PC-3 (cell line): ENCODE results near the gene WDR27. TPM values are rescaled to one million over a fixed set of nuclear protein-coding genes. Genes with fewer than 3 reads are reported as not detected.

Experiments used
- ATAC-seq: fragments of 200-7000 bp; cut with Tn5 transposase; 2 replicates; pipeline ENCODE4 v1.9.1; 2020; ENCODE audit warnings: mild to moderate bottlenecking, moderate library complexity
- BruUV-seq: library from RNA; stranded (reverse); fragments of 400-500 nt; replicated peaks from 2 replicates; lab custom pipeline; 2021; lab: Mats Ljungman, UMichigan
- CTCF ChIA-PET: fragments of 300-600 bp; sonication (Branson Sonifier 250); formaldehyde crosslinking; loops from one replicate; lab custom pipeline; 2022; ENCODE audit warnings: antibody characterized with exemption; lab: Charles Lee
- POLR2A ChIA-PET: fragments of 300-600 bp; sonication (Branson Sonifier 250); formaldehyde crosslinking; loops from one replicate; lab custom pipeline; 2022; ENCODE audit warnings: antibody characterized with exemption; ENCODE audit not compliant: unreplicated experiment; lab: Charles Lee
- DNase-seq: peaks from one replicate; pipeline ENCODE4 v3.0.0-alpha.2; 2015
- H2AFZ ChIP-seq: fragments of 300-600 bp; sonication (generic); 2 replicates; pipeline ENCODE4 v1.6.0; 2016; ENCODE audit warnings: antibody characterized with exemption, low read length
- H3F3A ChIP-seq: fragments of 300-600 bp; sonication (generic); one replicate; pipeline ENCODE4 v1.6.0; 2017; ENCODE audit warnings: antibody characterized with exemption, low read length, control low read depth, mild to moderate bottlenecking; ENCODE audit not compliant: unreplicated experiment
- H3K27ac ChIP-seq: fragments of 300-600 bp; sonication (generic); 2 replicates; pipeline ENCODE4 v1.5.1; 2016; ENCODE audit warnings: mild to moderate bottlenecking, low read length
- H3K27me3 ChIP-seq: fragments of 300-600 bp; sonication (generic); 2 replicates; pipeline ENCODE4 v1.6.1; 2016; ENCODE audit warnings: low read length, mixed read lengths
- H3K36me3 ChIP-seq: fragments of 300-600 bp; sonication (generic); 2 replicates; pipeline ENCODE4 v1.6.1; 2016; ENCODE audit warnings: low read depth, mixed run types, low read length, mixed read lengths
- H3K4me1 ChIP-seq: fragments of 300-600 bp; sonication (generic); 2 replicates; pipeline ENCODE4 v1.5.1; 2016; ENCODE audit warnings: low read length; ENCODE audit not compliant: insufficient read depth
- H3K4me2 ChIP-seq: fragments of 300-600 bp; sonication (generic); 2 replicates; pipeline ENCODE4 v1.6.0; 2016; ENCODE audit warnings: low read length
- H3K4me3 ChIP-seq: fragments of 300-600 bp; sonication (generic); 2 replicates; pipeline ENCODE4 v1.5.1; 2016; ENCODE audit warnings: mild to moderate bottlenecking, low read length, mixed read lengths
- H3K79me2 ChIP-seq: fragments of 300-600 bp; sonication (generic); 2 replicates; pipeline ENCODE4 v1.6.1; 2017; ENCODE audit warnings: low read length, mixed read lengths
- H3K9ac ChIP-seq: fragments of 300-600 bp; sonication (generic); 2 replicates; pipeline ENCODE4 v1.6.0; 2016; ENCODE audit warnings: mild to moderate bottlenecking, low read length
- H3K9me2 ChIP-seq: fragments of 300-600 bp; sonication (generic); replicated peaks from 2 replicates; pipeline ENCODE4 v1.6.1; 2016; ENCODE audit warnings: mixed run types, low read length, mixed read lengths
- H3K9me3 ChIP-seq: fragments of 300-600 bp; sonication (generic); 2 replicates; pipeline ENCODE4 v1.6.1; 2016; ENCODE audit warnings: low read length, mixed read lengths
- H4K20me1 ChIP-seq: fragments of 300-600 bp; sonication (generic); 2 replicates; pipeline ENCODE4 v1.6.1; 2016; ENCODE audit warnings: low read length, mixed read lengths
- EZH2 ChIP-seq: fragments of 300-600 bp; sonication (generic); IDR thresholded peaks from one replicate; pipeline ENCODE4 v1.6.1; 2017; ENCODE audit warnings: antibody characterized with exemption, mild to moderate bottlenecking, low read length; ENCODE audit not compliant: unreplicated experiment
- EZH2phosphoT487 ChIP-seq: fragments of 300-600 bp; sonication (generic); IDR thresholded peaks from 2 replicates; pipeline ENCODE4 v1.6.1; 2018; ENCODE audit warnings: mild to moderate bottlenecking, antibody characterized with exemption, low read length, borderline replicate concordance
- intact Hi-C: fragments of 100-400 bp; cut with micrococcal nuclease; formaldehyde crosslinking; loops from 2 replicates; pipeline ENCODE4 v1.9.0; 2023
- total RNA-seq: library from RNA; depleted of rRNA; stranded (reverse); fragments of >200 nt; gene quantifications from 2 replicates; pipeline ENCODE4 v1.2.3, GENCODE V29; 2014
- TF ChIP-seq, protein P1 (sequence below): fragments of 300-600 bp; sonication (generic); conservative IDR thresholded peaks from 2 replicates; pipeline ENCODE4 v1.5.1; 2017; ENCODE audit warnings: antibody characterized with exemption, low read depth, mild to moderate bottlenecking, low read length

Gene WDR27
- total RNA-seq, 1 experiment from 2014 or later, result 20.0 TPM

DNA sequence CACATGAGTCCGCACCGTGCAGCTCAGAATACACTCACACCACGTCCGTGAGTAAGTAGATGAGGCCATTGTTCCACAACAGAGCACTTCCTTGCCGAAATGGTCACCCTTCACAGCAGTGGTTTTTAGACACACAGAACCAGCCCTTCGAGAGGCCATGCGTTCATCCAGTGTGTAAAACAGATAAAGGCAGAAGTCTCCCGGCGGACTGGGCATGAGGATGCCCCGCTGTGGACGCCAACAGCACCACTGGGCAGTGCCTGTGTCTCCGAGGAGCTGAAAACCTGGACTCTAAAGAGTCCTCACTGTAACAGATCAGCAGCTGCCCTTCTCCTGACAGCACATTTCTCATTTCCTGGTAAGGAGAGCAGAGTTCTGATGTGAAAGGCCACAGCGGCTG lies 75.2 kb downstream of the WDR27 start:
- H3K27ac ChIP-seq, result no peak overlapping the region
- POLR2A ChIA-PET, result no interaction called here
- no peaks in the 10 kb centered on the region for H3K4me1 ChIP-seq
- no peak overlapping the region for H3K4me2 ChIP-seq
- H3F3A ChIP-seq, result no peaks in the 10 kb centered on the region
- DNase-seq, result no peak
- no peaks in the 10 kb centered on the region for H3K36me3 ChIP-seq
- no peaks in the 10 kb centered on the region for H3K79me2 ChIP-seq
- no peaks in the 10 kb centered on the region for H3K9me3 ChIP-seq
- no TSS peak for BruUV-seq
- no peaks in the 10 kb centered on the region for H3K27me3 ChIP-seq
- intact Hi-C loops, result no loop called here
- H2AFZ ChIP-seq, result no peak overlapping the region
- no peaks in the 10 kb centered on the region for H4K20me1 ChIP-seq
- no peaks in the 10 kb centered on the region for H3K9me2 ChIP-seq
- no peak overlapping the region for H3K4me3 ChIP-seq
- no peak overlapping the region for H3K9ac ChIP-seq
- CTCF ChIA-PET, result no interaction called here
- TF ChIP-seq, protein P1, sequence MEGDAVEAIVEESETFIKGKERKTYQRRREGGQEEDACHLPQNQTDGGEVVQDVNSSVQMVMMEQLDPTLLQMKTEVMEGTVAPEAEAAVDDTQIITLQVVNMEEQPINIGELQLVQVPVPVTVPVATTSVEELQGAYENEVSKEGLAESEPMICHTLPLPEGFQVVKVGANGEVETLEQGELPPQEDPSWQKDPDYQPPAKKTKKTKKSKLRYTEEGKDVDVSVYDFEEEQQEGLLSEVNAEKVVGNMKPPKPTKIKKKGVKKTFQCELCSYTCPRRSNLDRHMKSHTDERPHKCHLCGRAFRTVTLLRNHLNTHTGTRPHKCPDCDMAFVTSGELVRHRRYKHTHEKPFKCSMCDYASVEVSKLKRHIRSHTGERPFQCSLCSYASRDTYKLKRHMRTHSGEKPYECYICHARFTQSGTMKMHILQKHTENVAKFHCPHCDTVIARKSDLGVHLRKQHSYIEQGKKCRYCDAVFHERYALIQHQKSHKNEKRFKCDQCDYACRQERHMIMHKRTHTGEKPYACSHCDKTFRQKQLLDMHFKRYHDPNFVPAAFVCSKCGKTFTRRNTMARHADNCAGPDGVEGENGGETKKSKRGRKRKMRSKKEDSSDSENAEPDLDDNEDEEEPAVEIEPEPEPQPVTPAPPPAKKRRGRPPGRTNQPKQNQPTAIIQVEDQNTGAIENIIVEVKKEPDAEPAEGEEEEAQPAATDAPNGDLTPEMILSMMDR, result no peak
- no peak for TF ChIP-seq EZH2phosphoT487
- TF ChIP-seq EZH2, result no peak
- no peak for ATAC-seq

DNA sequence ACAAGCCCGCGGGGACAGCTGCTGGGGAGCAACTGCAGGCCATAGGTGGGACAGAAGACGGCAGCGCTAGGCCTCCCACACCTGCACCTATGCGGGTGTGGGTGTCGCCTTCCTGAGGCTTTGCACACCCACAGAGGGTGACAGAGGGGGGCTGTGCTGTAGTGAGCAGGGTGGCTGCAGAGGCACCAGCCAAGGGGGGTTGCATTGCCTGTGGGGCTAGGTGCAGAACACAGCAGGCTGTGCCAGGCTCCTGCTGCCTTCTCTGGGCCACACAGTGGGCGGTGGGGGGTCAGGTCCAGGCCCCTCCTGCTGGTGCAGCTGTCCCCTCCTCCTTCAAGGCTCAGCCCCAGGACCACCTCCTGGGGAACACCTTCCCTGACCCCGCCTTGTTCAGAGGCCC lies 75.7 kb downstream of the WDR27 start:
- TF ChIP-seq, protein P1, result no peak
- TF ChIP-seq EZH2 (no peak), EZH2phosphoT487 (no peak)
- H3K36me3 ChIP-seq, result no peaks in the 10 kb centered on the region

DNA sequence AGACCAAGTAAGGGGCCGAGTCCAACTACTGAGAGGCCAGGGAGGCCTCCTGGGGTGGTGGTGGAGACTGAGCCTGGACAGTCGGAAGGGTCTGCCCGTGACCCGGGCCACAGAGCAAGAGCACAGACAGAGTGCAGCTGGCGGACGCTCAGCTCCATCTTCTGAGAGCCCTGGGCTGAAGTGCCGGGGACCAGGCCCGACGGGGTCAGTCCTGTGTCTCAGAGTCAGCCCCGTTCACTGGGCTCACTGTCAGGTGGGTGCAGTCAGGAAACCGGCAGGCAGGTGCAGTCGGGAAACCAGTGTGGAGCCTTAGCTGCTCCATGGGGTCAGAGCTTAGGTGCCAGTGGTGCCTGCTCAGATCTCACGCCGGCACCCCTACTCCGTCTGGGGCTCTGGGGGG lies 76.5 kb downstream of the WDR27 start:
- Histone ChIP-seq H2AFZ (no peak overlapping the region), H3K9me2 (no peaks in the 10 kb centered on the region), H3K4me3 (no peak overlapping the region), H3K9me3 (no peaks in the 10 kb centered on the region), H3K4me1 (peaks cover 5% of the 10 kb centered on the region), H3K9ac (no peak overlapping the region), H3K4me2 (no peak overlapping the region), H3K27me3 (no peaks in the 10 kb centered on the region), H3K79me2 (no peaks in the 10 kb centered on the region), H3F3A (no peaks in the 10 kb centered on the region), H3K27ac (no peak overlapping the region), H4K20me1 (no peaks in the 10 kb centered on the region), H3K36me3 (no peaks in the 10 kb centered on the region)
- no peak for TF ChIP-seq EZH2phosphoT487
- TF ChIP-seq, protein P1, result no peak
- TF ChIP-seq EZH2, result no peak
- no peak for ATAC-seq
- DNase-seq, result no peak
- no TSS peak for BruUV-seq
- CTCF ChIA-PET, result no interaction called here
- intact Hi-C loops, result no loop called here
- POLR2A ChIA-PET, result no interaction called here

More for the DNA sequence above, 75.7 kb downstream of the WDR27 start:
- H4K20me1 ChIP-seq, result no peaks in the 10 kb centered on the region
- H3K4me1 ChIP-seq, result no peaks in the 10 kb centered on the region
- H3K4me3 ChIP-seq, result no peak overlapping the region
- H3K9me3 ChIP-seq, result no peaks in the 10 kb centered on the region
- no peak overlapping the region for H2AFZ ChIP-seq
- no peaks in the 10 kb centered on the region for H3K27me3 ChIP-seq
- DNase-seq (no peak), ATAC-seq (no peak)
- no peaks in the 10 kb centered on the region for H3F3A ChIP-seq
- H3K4me2 ChIP-seq, result no peak overlapping the region
- no peak overlapping the region for H3K27ac ChIP-seq
- H3K79me2 ChIP-seq, result no peaks in the 10 kb centered on the region
- H3K9me2 ChIP-seq, result no peaks in the 10 kb centered on the region
- CTCF ChIA-PET, result no interaction called here
- intact Hi-C loops, result no loop called here
- H3K9ac ChIP-seq, result no peak overlapping the region
- POLR2A ChIA-PET, result no interaction called here
- no TSS peak for BruUV-seq
